Thoracic aorta (tissue), 2 donors: ENCODE results near the gene DENND1B. TPM values are rescaled to one million over a fixed set of nuclear protein-coding genes. Genes with fewer than 3 reads are reported as not detected.

Source experiments
- ATAC-seq: fragments of 150-250 bp; one replicate; pipeline ENCODE4 v1.8.0; 2017; ENCODE audit warnings: low read depth; ENCODE audit not compliant: insufficient number of reproducible peaks, low FRiP score
- DNase-seq: peaks from one replicate; pipeline ENCODE4 v3.0.0-alpha.2; 2020; ENCODE audit warnings: low spot score
- H3K27ac ChIP-seq, 2 donors: fragments of 200-600 bp; sonication (generic); 1 replicate in 1 of 2; 2 replicates in 1 of 2; pipeline ENCODE4 v1.5.1; 2016; ENCODE audit warnings: mild to moderate bottlenecking in 2 of 2, moderate library complexity in 2 of 2
- H3K27me3 ChIP-seq: fragments of 200-600 bp; sonication (generic); replicated peaks from 2 replicates; pipeline ENCODE4 v1.6.0; 2016; ENCODE audit warnings: mild to moderate bottlenecking; ENCODE audit not compliant: insufficient read depth
- H3K36me3 ChIP-seq: fragments of 200-600 bp; sonication (generic); one replicate; pipeline ENCODE4 v1.5.1; 2016
- H3K4me1 ChIP-seq, 2 donors: fragments of 200-600 bp; sonication (generic); 1 replicate in 1 of 2; 2 replicates in 1 of 2; pipeline versions ENCODE4 v1.5.1 to v1.6.0; 2016; ENCODE audit warnings: low read depth in 2 of 2, mild to moderate bottlenecking in 1 of 2; ENCODE audit not compliant: control insufficient read depth in 1 of 2
- H3K4me3 ChIP-seq: fragments of 200-600 bp; sonication (generic); 2 replicates; pipeline ENCODE4 v1.5.1; 2016; ENCODE audit warnings: mild to moderate bottlenecking
- H3K9me3 ChIP-seq: fragments of 200-600 bp; sonication (generic); 2 replicates; pipeline ENCODE4 v1.5.1; 2016
- CTCF ChIP-seq: fragments of 200-600 bp; sonication (generic); IDR thresholded peaks from one replicate; pipeline ENCODE4 v1.5.1; 2019; ENCODE audit warnings: antibody characterized with exemption
- total RNA-seq, 2 donors: library from RNA; depleted of rRNA; stranded (reverse); fragments of >200 nt; gene quantifications; one replicate each; pipeline versions ENCODE4 v1.1.0 to v1.2.3, GENCODE V29; 2016

DENND1B gene
- total RNA-seq, 2 donors from 2014 or later, result 9.6 to 17.2 TPM

- no peaks in the 10 kb centered on the region for H3K27me3 ChIP-seq
- TF ChIP-seq CTCF, result no peak
- no peak overlapping the region for H3K4me3 ChIP-seq
- no peak overlapping the region for H3K27ac ChIP-seq
- no peaks in the 10 kb centered on the region for H3K4me1 ChIP-seq
- H3K36me3 ChIP-seq, result peaks cover 10% of the 10 kb centered on the region
- ATAC-seq, result no peak
- no peak for DNase-seq
- no peaks in the 10 kb centered on the region for H3K9me3 ChIP-seq
Observed at GRCh38 chr1:197638316-197638715, 137.0 kb downstream of the DENND1B start.

- no peak overlapping the region for H3K27ac ChIP-seq
- H3K27me3 ChIP-seq, result no peaks in the 10 kb centered on the region
- no peak for TF ChIP-seq CTCF
- H3K36me3 ChIP-seq, result peaks cover 12% of the 10 kb centered on the region
- H3K4me3 ChIP-seq, result no peak overlapping the region
- no peaks in the 10 kb centered on the region for H3K9me3 ChIP-seq
- DNase-seq (no peak), ATAC-seq (no peak)
- H3K4me1 ChIP-seq, result no peaks in the 10 kb centered on the region
Observed at GRCh38 chr1:197637406-197637805, 137.9 kb downstream of the DENND1B start.

- H3K4me3 ChIP-seq, result no peak overlapping the region
- TF ChIP-seq CTCF, result no peak
- no peaks in the 10 kb centered on the region for H3K9me3 ChIP-seq
- no peak for DNase-seq
- peaks cover 5% of the 10 kb centered on the region for H3K36me3 ChIP-seq
- H3K27me3 ChIP-seq, result no peaks in the 10 kb centered on the region
- no peak overlapping the region for H3K27ac ChIP-seq
- ATAC-seq, result no peak
- H3K4me1 ChIP-seq, result no peaks in the 10 kb centered on the region
Observed at GRCh38 chr1:197633447-197634078, 141.7 kb downstream of the DENND1B start.

GRCh38 chr1:197632651-197633050 is 142.6 kb downstream of the DENND1B start:
- ATAC-seq, result no peak
- H3K4me3 ChIP-seq, result no peak overlapping the region
- DNase-seq, result no peak
- H3K9me3 ChIP-seq, result no peaks in the 10 kb centered on the region
- peaks cover 5% of the 10 kb centered on the region for H3K36me3 ChIP-seq
- no peak overlapping the region for H3K27ac ChIP-seq
- no peak for TF ChIP-seq CTCF
- no peaks in the 10 kb centered on the region for H3K27me3 ChIP-seq
- no peaks in the 10 kb centered on the region for H3K4me1 ChIP-seq

- Histone ChIP-seq H3K4me1 (no peaks in the 10 kb centered on the region), H3K4me3 (no peak overlapping the region), H3K9me3 (no peaks in the 10 kb centered on the region), H3K27ac (no peak overlapping the region), H3K27me3 (no peaks in the 10 kb centered on the region), H3K36me3 (peaks cover 5% of the 10 kb centered on the region)
- no peak for TF ChIP-seq CTCF
- ATAC-seq (no peak), DNase-seq (no peak)
Observed at GRCh38 chr1:197632005-197632404, 143.3 kb downstream of the DENND1B start.
